Measurements from ENCODE around the gene PHF19.

Gene PHF19

GRCh38 chr9:120852240-120853010, 24.6 kb downstream of the PHF19 start:
- DNase-seq: no peak

- no peak for DNase-seq
These were observed 25.5 kb downstream of the PHF19 start for GRCh38 chr9:120851449-120851848.

GRCh38 chr9:120850315-120850714, 26.7 kb downstream of the PHF19 start:
- no peak for DNase-seq

GRCh38 chr9:120846906-120847305, 30.1 kb downstream of the PHF19 start:
- no peak for DNase-seq

- DNase-seq: no peak
These were observed 30.6 kb downstream of the PHF19 start for GRCh38 chr9:120846251-120846889.

- DNase-seq: peak; percentile 40
These were observed 31.7 kb downstream of the PHF19 start for GRCh38 chr9:120845255-120845654.

GRCh38 chr9:120842685-120843485, 34.1 kb downstream of the PHF19 start, which contains the start of gene PSMD5:
Gene PSMD5, minus strand, starts transcription at chr9:120842922. Its CDS starts 13 bp downstream, at chr9:120842909.
- DNase-seq: peak; percentile 92

- DNase-seq: peak; percentile 19
These were observed 34.9 kb downstream of the PHF19 start for GRCh38 chr9:120841930-120842684.

GRCh38 chr9:120839146-120839545, 37.8 kb downstream of the PHF19 start:
- DNase-seq: no peak

- no peak for DNase-seq
These were observed 39.1 kb downstream of the PHF19 start for GRCh38 chr9:120837921-120838320.

GRCh38 chr9:120833325-120833724, 43.7 kb downstream of the PHF19 start:
- DNase-seq: no peak

GRCh38 chr9:120832807-120833206, 44.2 kb downstream of the PHF19 start:
- DNase-seq: no peak

- DNase-seq: no peak
These were observed 46.1 kb downstream of the PHF19 start for GRCh38 chr9:120830865-120831264.

GRCh38 chr9:120830151-120830550, 46.8 kb downstream of the PHF19 start:
- DNase-seq: no peak

GRCh38 chr9:120829650-120830049, 47.3 kb downstream of the PHF19 start:
- DNase-seq: no peak

GRCh38 chr9:120820095-120820494, 56.9 kb downstream of the PHF19 start:
- DNase-seq: no peak

- DNase-seq: no peak
These were observed 58.4 kb downstream of the PHF19 start for GRCh38 chr9:120818595-120818994.

- no peak for DNase-seq
These were observed 61.9 kb downstream of the PHF19 start for GRCh38 chr9:120815075-120815474.

GRCh38 chr9:120808931-120809330, 68.1 kb downstream of the PHF19 start:
- no peak for DNase-seq

- DNase-seq: no peak
These were observed 69.2 kb downstream of the PHF19 start for GRCh38 chr9:120807607-120808379.
